GM23338 (cell line): ENCODE measurements around the gene GRN. TPM values are rescaled to one million over a fixed set of nuclear protein-coding genes. Genes with fewer than 3 reads are reported as not detected.
A peak's percentile ranks its signal among the peaks of the same experiment; 100 is the strongest.

Experiments used
- ATAC-seq: fragments of 200-7000 bp; cut with Tn5 transposase; 3 replicates; pipeline ENCODE4 v1.9.1; 2020
- DNase-seq: peaks from one replicate; pipeline ENCODE4 v3.0.0-alpha.2; 2015; ENCODE audit warnings: low spot score
- H2AFZ ChIP-seq: fragments of 200-600 bp; sonication (generic); 2 replicates; pipeline ENCODE4 v1.8.0; 2016; ENCODE audit warnings: antibody characterized with exemption, mild to moderate bottlenecking, moderate library complexity
- H3F3A ChIP-seq: fragments of 200-600 bp; sonication (generic); replicated peaks from 2 replicates; pipeline ENCODE4 v1.8.0; 2017; ENCODE audit warnings: antibody characterized with exemption, mixed run types, low read depth
- H3K27ac ChIP-seq: fragments of 200-600 bp; sonication (generic); 2 replicates; pipeline ENCODE4 v1.6.1; 2016; ENCODE audit warnings: low read depth
- H3K27me3 ChIP-seq: fragments of 200-600 bp; sonication (generic); 2 replicates; pipeline ENCODE4 v1.8.0; 2016; ENCODE audit warnings: mild to moderate bottlenecking, mixed run types, moderate library complexity; ENCODE audit not compliant: insufficient read depth
- H3K36me3 ChIP-seq: fragments of 200-600 bp; sonication (generic); 2 replicates; pipeline ENCODE4 v1.8.0; 2016; ENCODE audit warnings: mild to moderate bottlenecking; ENCODE audit not compliant: insufficient read depth
- H3K4me1 ChIP-seq: fragments of 200-600 bp; sonication (generic); 2 replicates; pipeline ENCODE4 v1.8.0; 2016; ENCODE audit warnings: mild to moderate bottlenecking, moderate library complexity; ENCODE audit not compliant: insufficient read depth
- H3K4me2 ChIP-seq: fragments of 200-600 bp; sonication (generic); 2 replicates; pipeline ENCODE4 v1.7.1; 2017; ENCODE audit warnings: mixed run types
- H3K4me3 ChIP-seq: fragments of 200-600 bp; sonication (generic); 2 replicates; pipeline ENCODE4 v1.6.1; 2016; ENCODE audit warnings: mixed run types
- H3K79me2 ChIP-seq: fragments of 200-600 bp; sonication (generic); replicated peaks from 2 replicates; pipeline ENCODE4 v1.8.0; 2017; ENCODE audit warnings: mild to moderate bottlenecking; ENCODE audit not compliant: insufficient read depth
- H3K9me2 ChIP-seq: fragments of 200-600 bp; sonication (generic); 2 replicates; pipeline ENCODE4 v1.8.0; 2017; ENCODE audit not compliant: insufficient read depth
- H4K20me1 ChIP-seq: fragments of 200-600 bp; sonication (generic); replicated peaks from 2 replicates; pipeline ENCODE4 v1.8.0; 2017; ENCODE audit warnings: mild to moderate bottlenecking; ENCODE audit not compliant: insufficient read depth
- H3K27ac Mint-ChIP-seq: 2 replicates; pipeline ENCODE4 v1.8.0; 2020; ENCODE audit warnings: inconsistent platforms, mild to moderate bottlenecking, moderate library complexity, mixed read lengths
- H3K27me3 Mint-ChIP-seq: 3 replicates; pipeline ENCODE4 v1.8.0; 2022; ENCODE audit warnings: low read depth, mild to moderate bottlenecking, moderate library complexity, mixed read lengths, inconsistent platforms; ENCODE audit not compliant: insufficient read depth, poor library complexity
- H3K36me3 Mint-ChIP-seq: 3 replicates; pipeline ENCODE4 v1.8.0; 2021; ENCODE audit warnings: low read depth, mild to moderate bottlenecking, inconsistent platforms, moderate library complexity, mixed read lengths
- H3K4me1 Mint-ChIP-seq: 3 replicates; pipeline ENCODE4 v1.8.0; 2020; ENCODE audit warnings: mild to moderate bottlenecking, inconsistent platforms, mixed read lengths
- H3K4me3 Mint-ChIP-seq: 3 replicates; pipeline ENCODE4 v1.8.0; 2021; ENCODE audit warnings: moderate library complexity, mild to moderate bottlenecking, inconsistent platforms, mixed read lengths
- H3K9me3 Mint-ChIP-seq: 3 replicates; pipeline ENCODE4 v1.8.0; 2020; ENCODE audit warnings: moderate library complexity, mild to moderate bottlenecking, inconsistent platforms, mixed read lengths
- CREB1 ChIP-seq: fragments of 250-450 bp; sonication (Bioruptor Pico); IDR thresholded peaks from 2 replicates; pipeline ENCODE4 v1.5.0; 2020; ENCODE audit warnings: low read depth, mild to moderate bottlenecking, moderate library complexity
- ETS1 ChIP-seq: IDR thresholded peaks from 2 replicates; pipeline ENCODE4 v1.6.1; 2016; ENCODE audit warnings: antibody characterized with exemption
- EZH2 ChIP-seq: fragments of 200-600 bp; sonication (generic); IDR thresholded peaks from one replicate; pipeline ENCODE4 v1.8.0; 2017; ENCODE audit warnings: antibody characterized with exemption, mild to moderate bottlenecking, low read depth; ENCODE audit not compliant: unreplicated experiment
- NANOG ChIP-seq: IDR thresholded peaks from 2 replicates; pipeline ENCODE4 v1.6.1; 2016; ENCODE audit warnings: antibody characterized with exemption, borderline replicate concordance
- POLR2AphosphoS5 ChIP-seq: IDR thresholded peaks from 2 replicates; pipeline ENCODE4 v1.6.1; 2016; ENCODE audit warnings: antibody characterized with exemption, low read depth
- REST ChIP-seq: IDR thresholded peaks from one replicate; pipeline ENCODE4 v1.6.1; 2018; ENCODE audit warnings: antibody characterized with exemption; ENCODE audit not compliant: unreplicated experiment
- STAT1 ChIP-seq: IDR thresholded peaks from one replicate; pipeline ENCODE4 v1.6.1; 2016; ENCODE audit warnings: antibody characterized with exemption; ENCODE audit not compliant: unreplicated experiment
- ZNF114 ChIP-seq: fragments of 250-450 bp; sonication (Bioruptor Pico); IDR thresholded peaks from 2 replicates; pipeline ENCODE4 v1.5.0; 2020; ENCODE audit warnings: mild to moderate bottlenecking, moderate library complexity
- ZNF462 ChIP-seq: fragments of 250-450 bp; sonication (Bioruptor Pico); IDR thresholded peaks from 2 replicates; pipeline ENCODE4 v1.5.0; 2020; ENCODE audit warnings: mild to moderate bottlenecking, moderate library complexity
- polyA plus RNA-seq: library from polyadenylated mRNA; unstranded; fragments of >200 nt; fragmentation: Nextera tagmentation; extraction: Ambion mirVana; gene quantifications from 2 replicates; pipeline ENCODE4 v1.2.1, GENCODE V29; 2016
- total RNA-seq: library from RNA; depleted of rRNA; stranded (reverse); fragments of >200 nt; shearing (Covaris generic); gene quantifications from 2 replicates; pipeline ENCODE4 v1.2.3, GENCODE V29; 2014

GRN gene
- total and polyA plus RNA-seq, 2 experiments from 2014 or later: 101 to 216 TPM

DNA sequence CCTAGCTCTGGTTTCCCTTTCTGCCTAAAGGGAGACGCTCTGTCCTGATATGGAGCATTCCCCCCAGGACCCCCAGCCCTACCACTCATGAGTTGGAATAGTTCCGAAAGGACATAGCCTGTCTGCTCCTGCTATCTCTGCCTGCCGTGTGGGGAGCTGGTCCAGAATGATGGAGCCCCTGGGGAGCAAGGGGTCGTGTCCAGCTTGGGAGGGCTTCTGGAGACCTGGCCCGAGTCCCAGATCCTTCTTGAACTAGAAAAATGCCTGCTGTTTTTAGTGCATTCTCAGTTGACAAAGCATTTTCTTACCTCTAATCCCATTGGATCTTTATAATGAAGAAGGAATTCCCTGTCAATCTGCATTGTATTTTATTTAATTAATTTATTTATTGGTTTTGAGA is 9.1 kb upstream of the GRN start:
- Histone ChIP-seq H3K27me3 (no peaks in the 10 kb centered on the region), H2AFZ (no peak overlapping the region), H3K4me2 (no peak overlapping the region), H4K20me1 (no peaks in the 10 kb centered on the region), H3K4me1 (no peaks in the 10 kb centered on the region; the same call in 1 of the 2 replicates), H3F3A (0 out of 2 replicates have a peak, but pooled peaks cover 2% of the 10 kb centered on the region), H3K4me3 (no peak overlapping the region), H3K27ac (no peak overlapping the region), H3K79me2 (no peaks in the 10 kb centered on the region), H3K36me3 (no peaks in the 10 kb centered on the region), H3K9me2 (no peaks in the 10 kb centered on the region)
- H3K36me3 Mint-ChIP-seq: no peaks in the 10 kb centered on the region
- TF ChIP-seq ETS1 (no peak), POLR2AphosphoS5 (no peak), EZH2 (no peak), STAT1 (no peak)
- H3K27me3 Mint-ChIP-seq: peaks cover 7% of the 10 kb centered on the region
- H3K9me3 Mint-ChIP-seq: no peaks in the 10 kb centered on the region
- no peak overlapping the region for H3K4me3 Mint-ChIP-seq
- no peak overlapping the region for H3K27ac Mint-ChIP-seq
- ATAC-seq (no peak), DNase-seq (no peak)
- H3K4me1 Mint-ChIP-seq: peaks cover 11% of the 10 kb centered on the region

DNA sequence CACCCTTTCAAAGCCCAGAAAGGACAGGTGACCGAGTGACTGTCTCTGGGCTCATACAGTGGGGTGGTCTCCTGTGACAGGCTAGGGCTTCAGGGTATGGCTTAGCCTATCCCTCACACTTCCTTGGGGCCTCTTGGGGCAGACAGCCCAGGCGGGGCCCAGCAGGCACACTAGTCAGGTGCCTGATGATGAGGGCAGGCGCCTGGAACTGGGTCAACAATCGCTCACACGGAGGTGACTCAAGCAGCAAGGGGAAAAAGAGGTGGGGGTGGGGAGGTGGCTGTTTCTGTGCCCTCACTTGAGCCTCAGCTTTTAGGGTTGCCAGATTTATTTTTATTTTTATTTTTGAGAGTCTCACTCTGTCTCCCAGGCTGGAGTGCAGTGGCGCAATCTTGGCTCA is 6.4 kb upstream of the GRN start:
- Mint-ChIP-seq H3K36me3 (no peaks in the 10 kb centered on the region), H3K4me3 (no peak overlapping the region), H3K9me3 (no peaks in the 10 kb centered on the region), H3K27me3 (peaks cover 2% of the 10 kb centered on the region), H3K4me1 (peaks cover 8% of the 10 kb centered on the region), H3K27ac (no peak overlapping the region)
- Histone ChIP-seq H2AFZ (no peak overlapping the region; the same call in 1 of the 2 replicates), H3K4me3 (no peak overlapping the region), H3K27me3 (no peaks in the 10 kb centered on the region), H3K36me3 (no peaks in the 10 kb centered on the region), H3K27ac (no peak overlapping the region), H3K4me2 (no peak overlapping the region), H3F3A (0 out of 2 replicates have a peak, but pooled peaks cover 2% of the 10 kb centered on the region), H3K79me2 (no peaks in the 10 kb centered on the region), H3K4me1 (no peaks in the 10 kb centered on the region; the same call in 1 of the 2 replicates), H3K9me2 (no peaks in the 10 kb centered on the region), H4K20me1 (no peaks in the 10 kb centered on the region)
- DNase-seq (no peak), ATAC-seq (peak; percentile 62)
- TF ChIP-seq NANOG: no peak
- TF ChIP-seq CREB1 (CRISPR knock-in tag): no peak
- TF ChIP-seq ZNF114: no peak
- no peak for TF ChIP-seq REST
- TF ChIP-seq ETS1: no peak
- no peak for TF ChIP-seq ZNF462 (CRISPR knock-in tag)
- TF ChIP-seq STAT1: no peak
